B cell (primary cell): ENCODE results near the gene ZNF407.

ENCODE experiments used
- CTCF ChIP-seq: fragments of 200-600 bp; IDR thresholded peaks from one replicate; pipeline ENCODE4 v1.8.0; 2022; ENCODE audit warnings: antibody characterized with exemption, mild to moderate bottlenecking
- EZH2 ChIP-seq: IDR thresholded peaks from 2 replicates; pipeline ENCODE4 v1.6.1; 2012; ENCODE audit warnings: borderline replicate concordance, low read depth, mild to moderate bottlenecking, moderate library complexity, low read length; ENCODE audit not compliant: insufficient read depth, poor library complexity, severe bottlenecking

- TF ChIP-seq CTCF (no peak), EZH2 (no peak)
Measured at GRCh38 chr18:75010278-75010677, 412.6 kb downstream of the ZNF407 start.
